WTC11 (cell line): ENCODE measurements around the gene ECT2. TPM values are rescaled to one million over a fixed set of nuclear protein-coding genes. Genes with fewer than 3 reads are reported as not detected.

Source experiments
- ATAC-seq: fragments of 200-7000 bp; cut with Tn5 transposase; 2 replicates; pipeline ENCODE4 v1.10.0; 2021; ENCODE audit warnings: mild to moderate bottlenecking, moderate library complexity
- Bru-seq: library from RNA; stranded (reverse); fragments of 400-500 nt; gene quantifications from one replicate; lab custom pipeline; 2021; lab: Mats Ljungman, UMichigan
- CTCF ChIA-PET: fragments of 300-600 bp; sonication (Branson Sonifier 250); formaldehyde crosslinking; loops from one replicate; lab custom pipeline; 2021; ENCODE audit warnings: antibody characterized with exemption; lab: Charles Lee
- POLR2A ChIA-PET: fragments of 350-600 bp; sonication (Branson Sonifier 250); formaldehyde crosslinking; loops from one replicate; lab custom pipeline; 2021; ENCODE audit warnings: antibody characterized with exemption; lab: Charles Lee
- DNase-seq: peaks from one replicate; pipeline ENCODE4 v3.0.0; 2021; ENCODE audit warnings: low spot score
- H3K27ac Mint-ChIP-seq: 2 replicates; pipeline ENCODE4 v1.8.0; 2021; ENCODE audit warnings: mixed read lengths
- H3K27me3 Mint-ChIP-seq: 2 replicates; pipeline ENCODE4 v1.8.0; 2021; ENCODE audit warnings: low read depth, mild to moderate bottlenecking, moderate library complexity, mixed read lengths
- H3K36me3 Mint-ChIP-seq: 2 replicates; pipeline ENCODE4 v1.8.0; 2021; ENCODE audit warnings: mixed read lengths
- H3K4me1 Mint-ChIP-seq: 2 replicates; pipeline ENCODE4 v1.8.0; 2022; ENCODE audit warnings: mixed read lengths
- H3K4me3 Mint-ChIP-seq: 2 replicates; pipeline ENCODE4 v1.8.0; 2021; ENCODE audit warnings: mild to moderate bottlenecking, moderate library complexity, mixed read lengths
- H3K9me3 Mint-ChIP-seq: 2 replicates; pipeline ENCODE4 v1.8.0; 2021; ENCODE audit warnings: mixed read lengths
- ESRRA ChIP-seq: sonication (generic); formaldehyde crosslinking; IDR thresholded peaks from 2 replicates; pipeline ENCODE4 v1.8.1; 2022; ENCODE audit warnings: mild to moderate bottlenecking, missing genetic modification reagents, borderline replicate concordance
- FOXK1 ChIP-seq: sonication (generic); formaldehyde crosslinking; IDR thresholded peaks from 2 replicates; pipeline ENCODE4 v1.8.0; 2022; ENCODE audit warnings: mild to moderate bottlenecking, moderate library complexity, missing genetic modification reagents
- FOXP1 ChIP-seq: sonication (generic); formaldehyde crosslinking; IDR thresholded peaks from 2 replicates; pipeline ENCODE4 v1.8.0; 2022; ENCODE audit warnings: missing genetic modification reagents, mild to moderate bottlenecking, moderate library complexity, borderline replicate concordance
- IRF2 ChIP-seq: sonication (generic); formaldehyde crosslinking; IDR thresholded peaks from 2 replicates; pipeline ENCODE4 v1.8.0; 2022; ENCODE audit warnings: low read depth, missing genetic modification reagents, borderline replicate concordance
- KAT7 ChIP-seq: sonication (generic); formaldehyde crosslinking; IDR thresholded peaks from 2 replicates; pipeline ENCODE4 v1.8.1; 2023; ENCODE audit warnings: missing genetic modification reagents, mild to moderate bottlenecking, borderline replicate concordance
- MYBL2 ChIP-seq: sonication (generic); formaldehyde crosslinking; IDR thresholded peaks from 2 replicates; pipeline ENCODE4 v1.8.1; 2023; ENCODE audit warnings: mild to moderate bottlenecking, moderate library complexity, missing genetic modification reagents
- NFYB ChIP-seq: sonication (generic); formaldehyde crosslinking; conservative IDR thresholded peaks from 2 replicates; pipeline ENCODE4 v1.8.0; 2022; ENCODE audit warnings: low read depth, missing genetic modification reagents
- RELA ChIP-seq: sonication (generic); formaldehyde crosslinking; IDR thresholded peaks from 2 replicates; pipeline ENCODE4 v1.8.1; 2022; ENCODE audit warnings: missing genetic modification reagents, mild to moderate bottlenecking, borderline replicate concordance
- ZNF263 ChIP-seq: sonication (generic); formaldehyde crosslinking; IDR thresholded peaks from 2 replicates; pipeline ENCODE4 v1.8.1; 2022; ENCODE audit warnings: low read depth, mild to moderate bottlenecking, moderate library complexity, missing genetic modification reagents
- ZNF423 ChIP-seq: fragments of 250-450 bp; sonication (Bioruptor Pico); IDR thresholded peaks from 2 replicates; pipeline ENCODE4 v2.1.2; 2022; ENCODE audit warnings: mild to moderate bottlenecking, moderate library complexity
- long read RNA-seq, 3 experiments: library from RNA in 1 of 3; library from capped mRNA in 1 of 3; library from polyadenylated mRNA in 1 of 3; unstranded in 2 of 3; stranded (forward) in 1 of 3; transcript quantifications; one replicate each; pipeline ENCODE4 v2.0.0, GENCODE V29; 2021
- total RNA-seq: library from RNA; stranded (reverse); gene quantifications from 3 replicates; pipeline ENCODE4 v1.2.3, GENCODE V29; 2021
- TF ChIP-seq, protein P1 (sequence below): fragments of 250-450 bp; sonication (Bioruptor Pico); IDR thresholded peaks from 2 replicates; pipeline ENCODE4 v1.9.0; 2021; ENCODE audit warnings: moderate library complexity, mild to moderate bottlenecking, inconsistent platforms, borderline replicate concordance
- TF ChIP-seq, protein P2 (sequence below): fragments of 200-600 bp; IDR thresholded peaks from 2 replicates; pipeline ENCODE4 v1.8.0; 2022; ENCODE audit warnings: antibody characterized with exemption
- TF ChIP-seq, protein P3 (sequence below): sonication (generic); formaldehyde crosslinking; IDR thresholded peaks from 2 replicates; pipeline ENCODE4 v1.8.0; 2022; ENCODE audit warnings: missing genetic modification reagents
- TF ChIP-seq, protein P4 (sequence below): sonication (generic); formaldehyde crosslinking; IDR thresholded peaks from 2 replicates; pipeline ENCODE4 v1.8.1; 2023; ENCODE audit warnings: mild to moderate bottlenecking, missing genetic modification reagents
- TF ChIP-seq, protein P5 (sequence below): sonication (generic); formaldehyde crosslinking; IDR thresholded peaks from 2 replicates; pipeline ENCODE4 v1.8.0; 2022; ENCODE audit warnings: mild to moderate bottlenecking, missing genetic modification reagents
- TF ChIP-seq, protein P6 (sequence below): sonication (generic); formaldehyde crosslinking; IDR thresholded peaks from 2 replicates; pipeline ENCODE4 v1.8.0; 2022; ENCODE audit warnings: mild to moderate bottlenecking, missing genetic modification reagents
- TF ChIP-seq, protein P7 (sequence below): sonication (generic); formaldehyde crosslinking; IDR thresholded peaks from 2 replicates; pipeline ENCODE4 v1.8.1; 2022; ENCODE audit warnings: low read depth, mild to moderate bottlenecking, moderate library complexity, missing genetic modification reagents, borderline replicate concordance
- TF ChIP-seq, protein P8 (sequence below): fragments of 250-450 bp; sonication (Bioruptor Pico); IDR thresholded peaks from 2 replicates; pipeline ENCODE4 v1.8.0; 2021; ENCODE audit warnings: mild to moderate bottlenecking

Gene ECT2, protein sequence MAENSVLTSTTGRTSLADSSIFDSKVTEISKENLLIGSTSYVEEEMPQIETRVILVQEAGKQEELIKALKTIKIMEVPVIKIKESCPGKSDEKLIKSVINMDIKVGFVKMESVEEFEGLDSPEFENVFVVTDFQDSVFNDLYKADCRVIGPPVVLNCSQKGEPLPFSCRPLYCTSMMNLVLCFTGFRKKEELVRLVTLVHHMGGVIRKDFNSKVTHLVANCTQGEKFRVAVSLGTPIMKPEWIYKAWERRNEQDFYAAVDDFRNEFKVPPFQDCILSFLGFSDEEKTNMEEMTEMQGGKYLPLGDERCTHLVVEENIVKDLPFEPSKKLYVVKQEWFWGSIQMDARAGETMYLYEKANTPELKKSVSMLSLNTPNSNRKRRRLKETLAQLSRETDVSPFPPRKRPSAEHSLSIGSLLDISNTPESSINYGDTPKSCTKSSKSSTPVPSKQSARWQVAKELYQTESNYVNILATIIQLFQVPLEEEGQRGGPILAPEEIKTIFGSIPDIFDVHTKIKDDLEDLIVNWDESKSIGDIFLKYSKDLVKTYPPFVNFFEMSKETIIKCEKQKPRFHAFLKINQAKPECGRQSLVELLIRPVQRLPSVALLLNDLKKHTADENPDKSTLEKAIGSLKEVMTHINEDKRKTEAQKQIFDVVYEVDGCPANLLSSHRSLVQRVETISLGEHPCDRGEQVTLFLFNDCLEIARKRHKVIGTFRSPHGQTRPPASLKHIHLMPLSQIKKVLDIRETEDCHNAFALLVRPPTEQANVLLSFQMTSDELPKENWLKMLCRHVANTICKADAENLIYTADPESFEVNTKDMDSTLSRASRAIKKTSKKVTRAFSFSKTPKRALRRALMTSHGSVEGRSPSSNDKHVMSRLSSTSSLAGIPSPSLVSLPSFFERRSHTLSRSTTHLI
- 80.9 to 97.7 TPM (median 84.3 TPM) in 3 replicates for total RNA-seq
- percentile 93 among the genes with signal in this experiment for Bru-seq, nascent RNA
- long read RNA-seq, experiment 1, full-length matches to known transcripts, result 214 of 395 reads
- long read RNA-seq, experiment 1, partial matches to known transcripts, result 71 of 395 reads
- long read RNA-seq, experiment 1, other reads (novel, unspliced or antisense), result 110 of 395 reads
- long read RNA-seq, experiment 2, partial matches to known transcripts, result 28 of 100 reads
- long read RNA-seq, experiment 2, other reads (novel, unspliced or antisense), result 72 of 100 reads
- long read RNA-seq, experiment 3, full-length matches to known transcripts, result 11 of 20 reads
- long read RNA-seq, experiment 3, partial matches to known transcripts, result 5 of 20 reads
- long read RNA-seq, experiment 3, other reads (novel, unspliced or antisense), result 4 of 20 reads

DNA sequence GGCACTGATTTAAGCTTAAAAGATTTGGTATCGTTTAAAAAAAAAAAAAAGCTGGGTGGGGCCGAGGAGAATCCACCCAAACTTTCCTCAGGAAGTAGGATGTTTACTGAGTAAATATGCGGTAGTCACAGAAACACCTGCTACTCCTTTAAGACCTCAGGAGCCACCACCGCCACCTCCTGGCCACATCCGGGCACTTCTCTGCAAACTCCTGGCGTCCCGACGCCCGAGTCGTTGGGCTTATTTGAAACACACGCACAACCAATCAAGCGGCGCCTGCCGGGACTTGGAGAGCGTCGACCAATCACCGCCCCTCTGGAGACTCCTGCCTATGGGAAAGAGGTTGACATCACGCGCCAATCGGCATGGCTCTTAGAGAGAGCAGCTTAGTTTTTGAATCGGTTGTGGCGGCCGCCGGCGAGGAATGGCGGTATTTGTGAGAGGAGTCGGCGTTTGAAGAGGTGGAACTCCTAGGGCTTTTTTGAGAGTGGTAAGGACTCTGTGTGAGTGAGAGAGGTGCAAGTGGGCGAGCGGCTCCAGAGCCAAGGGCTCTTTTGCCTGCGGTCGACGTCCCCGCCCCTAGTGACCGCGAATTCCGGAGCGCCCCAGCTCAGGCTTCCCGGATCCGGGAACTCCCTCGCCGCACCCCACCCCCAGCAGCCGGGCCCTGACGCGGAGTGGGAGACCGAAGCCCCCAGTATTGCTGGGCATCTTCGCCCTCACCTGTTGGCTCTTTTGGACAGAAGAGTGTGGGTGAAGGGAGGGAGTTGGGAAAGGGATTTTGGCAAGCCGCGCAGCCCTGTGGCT is at the start of gene ECT2:
Gene ECT2 (plus strand): TSS at position 359 of the 807 bp plus-strand sequence. CDS start 3,805 bp downstream, outside the sequence.
- H3K4me3 Mint-ChIP-seq, result peak within 1 kb of the TSS; percentile 97
- peaks cover 24% of the 10 kb centered on the region for H3K36me3 Mint-ChIP-seq
- peak within 1 kb of the TSS; percentile 99 for H3K27ac Mint-ChIP-seq
- POLR2A ChIA-PET, result interaction anchor here (0.6 to 1.1 kb wide), 7 partner anchors 15 to 1526 kb away, joined by 3 to 4 read pairs (median 4); no protein-coding TSS in a partner anchor
- peaks cover 46% of the 10 kb centered on the region for H3K4me1 Mint-ChIP-seq
- DNase-seq (peak; percentile 98), ATAC-seq (peak; percentile 98)
- H3K27me3 Mint-ChIP-seq, result no peaks in the 10 kb centered on the region
- CTCF ChIA-PET, result interaction anchor here (0.7 to 2.3 kb wide), 13 partner anchors 13 to 421 kb away, joined by 3 to 27 read pairs (median 3); partner anchors contain the start of gene NCEH1
- H3K9me3 Mint-ChIP-seq, result peaks cover 4% of the 10 kb centered on the region; the same call in 1 of the 2 replicates
- TF ChIP-seq, protein P1, sequence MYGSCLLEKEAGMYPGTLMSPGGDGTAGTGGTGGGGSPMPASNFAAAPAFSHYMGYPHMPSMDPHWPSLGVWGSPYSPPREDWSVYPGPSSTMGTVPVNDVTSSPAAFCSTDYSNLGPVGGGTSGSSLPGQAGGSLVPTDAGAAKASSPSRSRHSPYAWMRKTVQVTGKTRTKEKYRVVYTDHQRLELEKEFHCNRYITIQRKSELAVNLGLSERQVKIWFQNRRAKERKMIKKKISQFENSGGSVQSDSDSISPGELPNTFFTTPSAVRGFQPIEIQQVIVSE, result no peak
- no peak for TF ChIP-seq FOXP1 (CRISPR knock-in tag)
- TF ChIP-seq, protein P2, sequence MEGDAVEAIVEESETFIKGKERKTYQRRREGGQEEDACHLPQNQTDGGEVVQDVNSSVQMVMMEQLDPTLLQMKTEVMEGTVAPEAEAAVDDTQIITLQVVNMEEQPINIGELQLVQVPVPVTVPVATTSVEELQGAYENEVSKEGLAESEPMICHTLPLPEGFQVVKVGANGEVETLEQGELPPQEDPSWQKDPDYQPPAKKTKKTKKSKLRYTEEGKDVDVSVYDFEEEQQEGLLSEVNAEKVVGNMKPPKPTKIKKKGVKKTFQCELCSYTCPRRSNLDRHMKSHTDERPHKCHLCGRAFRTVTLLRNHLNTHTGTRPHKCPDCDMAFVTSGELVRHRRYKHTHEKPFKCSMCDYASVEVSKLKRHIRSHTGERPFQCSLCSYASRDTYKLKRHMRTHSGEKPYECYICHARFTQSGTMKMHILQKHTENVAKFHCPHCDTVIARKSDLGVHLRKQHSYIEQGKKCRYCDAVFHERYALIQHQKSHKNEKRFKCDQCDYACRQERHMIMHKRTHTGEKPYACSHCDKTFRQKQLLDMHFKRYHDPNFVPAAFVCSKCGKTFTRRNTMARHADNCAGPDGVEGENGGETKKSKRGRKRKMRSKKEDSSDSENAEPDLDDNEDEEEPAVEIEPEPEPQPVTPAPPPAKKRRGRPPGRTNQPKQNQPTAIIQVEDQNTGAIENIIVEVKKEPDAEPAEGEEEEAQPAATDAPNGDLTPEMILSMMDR, result peak; percentile 42; the same call in 1 of the 2 replicates
- peak; percentile 99 for TF ChIP-seq MYBL2
- TF ChIP-seq, protein P3, sequence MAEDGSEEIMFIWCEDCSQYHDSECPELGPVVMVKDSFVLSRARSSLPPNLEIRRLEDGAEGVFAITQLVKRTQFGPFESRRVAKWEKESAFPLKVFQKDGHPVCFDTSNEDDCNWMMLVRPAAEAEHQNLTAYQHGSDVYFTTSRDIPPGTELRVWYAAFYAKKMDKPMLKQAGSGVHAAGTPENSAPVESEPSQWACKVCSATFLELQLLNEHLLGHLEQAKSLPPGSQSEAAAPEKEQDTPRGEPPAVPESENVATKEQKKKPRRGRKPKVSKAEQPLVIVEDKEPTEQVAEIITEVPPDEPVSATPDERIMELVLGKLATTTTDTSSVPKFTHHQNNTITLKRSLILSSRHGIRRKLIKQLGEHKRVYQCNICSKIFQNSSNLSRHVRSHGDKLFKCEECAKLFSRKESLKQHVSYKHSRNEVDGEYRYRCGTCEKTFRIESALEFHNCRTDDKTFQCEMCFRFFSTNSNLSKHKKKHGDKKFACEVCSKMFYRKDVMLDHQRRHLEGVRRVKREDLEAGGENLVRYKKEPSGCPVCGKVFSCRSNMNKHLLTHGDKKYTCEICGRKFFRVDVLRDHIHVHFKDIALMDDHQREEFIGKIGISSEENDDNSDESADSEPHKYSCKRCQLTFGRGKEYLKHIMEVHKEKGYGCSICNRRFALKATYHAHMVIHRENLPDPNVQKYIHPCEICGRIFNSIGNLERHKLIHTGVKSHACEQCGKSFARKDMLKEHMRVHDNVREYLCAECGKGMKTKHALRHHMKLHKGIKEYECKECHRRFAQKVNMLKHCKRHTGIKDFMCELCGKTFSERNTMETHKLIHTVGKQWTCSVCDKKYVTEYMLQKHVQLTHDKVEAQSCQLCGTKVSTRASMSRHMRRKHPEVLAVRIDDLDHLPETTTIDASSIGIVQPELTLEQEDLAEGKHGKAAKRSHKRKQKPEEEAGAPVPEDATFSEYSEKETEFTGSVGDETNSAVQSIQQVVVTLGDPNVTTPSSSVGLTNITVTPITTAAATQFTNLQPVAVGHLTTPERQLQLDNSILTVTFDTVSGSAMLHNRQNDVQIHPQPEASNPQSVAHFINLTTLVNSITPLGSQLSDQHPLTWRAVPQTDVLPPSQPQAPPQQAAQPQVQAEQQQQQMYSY (CRISPR knock-in tag), result 0 out of 2 replicates have a peak, but pooled peaks have one; percentile 40
- no peak for TF ChIP-seq RELA
- TF ChIP-seq, protein P4, sequence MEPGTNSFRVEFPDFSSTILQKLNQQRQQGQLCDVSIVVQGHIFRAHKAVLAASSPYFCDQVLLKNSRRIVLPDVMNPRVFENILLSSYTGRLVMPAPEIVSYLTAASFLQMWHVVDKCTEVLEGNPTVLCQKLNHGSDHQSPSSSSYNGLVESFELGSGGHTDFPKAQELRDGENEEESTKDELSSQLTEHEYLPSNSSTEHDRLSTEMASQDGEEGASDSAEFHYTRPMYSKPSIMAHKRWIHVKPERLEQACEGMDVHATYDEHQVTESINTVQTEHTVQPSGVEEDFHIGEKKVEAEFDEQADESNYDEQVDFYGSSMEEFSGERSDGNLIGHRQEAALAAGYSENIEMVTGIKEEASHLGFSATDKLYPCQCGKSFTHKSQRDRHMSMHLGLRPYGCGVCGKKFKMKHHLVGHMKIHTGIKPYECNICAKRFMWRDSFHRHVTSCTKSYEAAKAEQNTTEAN (CRISPR knock-in tag), result 0 out of 2 replicates have a peak, but pooled peaks have one; percentile 22
- TF ChIP-seq, protein P5, sequence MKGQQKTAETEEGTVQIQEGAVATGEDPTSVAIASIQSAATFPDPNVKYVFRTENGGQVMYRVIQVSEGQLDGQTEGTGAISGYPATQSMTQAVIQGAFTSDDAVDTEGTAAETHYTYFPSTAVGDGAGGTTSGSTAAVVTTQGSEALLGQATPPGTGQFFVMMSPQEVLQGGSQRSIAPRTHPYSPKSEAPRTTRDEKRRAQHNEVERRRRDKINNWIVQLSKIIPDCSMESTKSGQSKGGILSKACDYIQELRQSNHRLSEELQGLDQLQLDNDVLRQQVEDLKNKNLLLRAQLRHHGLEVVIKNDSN, result no peak
- TF ChIP-seq, protein P6, sequence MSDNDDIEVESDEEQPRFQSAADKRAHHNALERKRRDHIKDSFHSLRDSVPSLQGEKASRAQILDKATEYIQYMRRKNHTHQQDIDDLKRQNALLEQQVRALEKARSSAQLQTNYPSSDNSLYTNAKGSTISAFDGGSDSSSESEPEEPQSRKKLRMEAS, result 0 out of 2 replicates have a peak, but pooled peaks have one; percentile 39
- TF ChIP-seq ZNF423 (CRISPR knock-in tag), result no peak
- TF ChIP-seq NFYB (CRISPR knock-in tag), result peak; percentile 91
- peak; percentile 88; the same call in 1 of the 2 replicates for TF ChIP-seq KAT7 (CRISPR knock-in tag)
- TF ChIP-seq IRF2 (CRISPR knock-in tag), result no peak
- TF ChIP-seq ESRRA, result no peak
- TF ChIP-seq, protein P7, sequence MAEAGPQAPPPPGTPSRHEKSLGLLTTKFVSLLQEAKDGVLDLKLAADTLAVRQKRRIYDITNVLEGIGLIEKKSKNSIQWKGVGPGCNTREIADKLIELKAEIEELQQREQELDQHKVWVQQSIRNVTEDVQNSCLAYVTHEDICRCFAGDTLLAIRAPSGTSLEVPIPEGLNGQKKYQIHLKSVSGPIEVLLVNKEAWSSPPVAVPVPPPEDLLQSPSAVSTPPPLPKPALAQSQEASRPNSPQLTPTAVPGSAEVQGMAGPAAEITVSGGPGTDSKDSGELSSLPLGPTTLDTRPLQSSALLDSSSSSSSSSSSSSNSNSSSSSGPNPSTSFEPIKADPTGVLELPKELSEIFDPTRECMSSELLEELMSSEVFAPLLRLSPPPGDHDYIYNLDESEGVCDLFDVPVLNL (CRISPR knock-in tag), result no peak; the same call in 1 of the 2 replicates
- TF ChIP-seq, protein P8, sequence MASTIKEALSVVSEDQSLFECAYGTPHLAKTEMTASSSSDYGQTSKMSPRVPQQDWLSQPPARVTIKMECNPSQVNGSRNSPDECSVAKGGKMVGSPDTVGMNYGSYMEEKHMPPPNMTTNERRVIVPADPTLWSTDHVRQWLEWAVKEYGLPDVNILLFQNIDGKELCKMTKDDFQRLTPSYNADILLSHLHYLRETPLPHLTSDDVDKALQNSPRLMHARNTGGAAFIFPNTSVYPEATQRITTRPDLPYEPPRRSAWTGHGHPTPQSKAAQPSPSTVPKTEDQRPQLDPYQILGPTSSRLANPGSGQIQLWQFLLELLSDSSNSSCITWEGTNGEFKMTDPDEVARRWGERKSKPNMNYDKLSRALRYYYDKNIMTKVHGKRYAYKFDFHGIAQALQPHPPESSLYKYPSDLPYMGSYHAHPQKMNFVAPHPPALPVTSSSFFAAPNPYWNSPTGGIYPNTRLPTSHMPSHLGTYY, result no peak
- TF ChIP-seq FOXK1 (CRISPR knock-in tag), result peak; percentile 51; the same call in 1 of the 2 replicates
- TF ChIP-seq ZNF263, result no peak
